Motor neuron (in vitro differentiated cells): Measurements from ENCODE around the gene NACA. TPM values are rescaled to one million over a fixed set of nuclear protein-coding genes. Genes with fewer than 3 reads are reported as not detected.
A peak's percentile ranks its signal among the peaks of the same experiment; 100 is the strongest.

Source experiments
- ATAC-seq, 8 experiments: fragments of 200-7000 bp; cut with Tn5 transposase; replicated peaks in 6 of 8; 2 replicates each; pipeline ENCODE4 v1.8.0; 2021; ENCODE audit warnings: mild to moderate bottlenecking in 8 of 8, moderate library complexity in 8 of 8
- H3K27ac ChIP-seq, 2 donors: fragments of 250-450 bp; sonication (Bioruptor Pico); 2 replicates each; pipeline ENCODE4 v1.9.0; 2021; ENCODE audit warnings: antibody characterized with exemption in 2 of 2, mild to moderate bottlenecking in 2 of 2, moderate library complexity in 1 of 2
- H3K4me1 ChIP-seq, 2 donors: fragments of 250-450 bp; sonication (Bioruptor Pico); replicated peaks in 1 of 2; 2 replicates each; pipeline ENCODE4 v1.6.1; 2021; ENCODE audit warnings: antibody characterized with exemption in 2 of 2, mild to moderate bottlenecking in 2 of 2, moderate library complexity in 1 of 2
- H3K4me3 ChIP-seq, 5 donors: fragments of 250-450 bp; sonication (Bioruptor Pico); 2 replicates each; pipeline ENCODE4 v1.9.0; 2021; ENCODE audit warnings: antibody characterized with exemption in 5 of 5, mild to moderate bottlenecking in 5 of 5, moderate library complexity in 4 of 5
- WGBS, 10 experiments: fragments of 450-650 bp; shearing (Covaris generic); methylation state at CpG; one replicate each; pipeline ENCODE4 v1.0.0; 2022; 5-methylcytosine and 5-hydroxymethylcytosine counted together
- in situ Hi-C, 9 experiments: fragments of 400-800 bp; cut with MboI; loops; one replicate each; pipeline ENCODE4 v1.15.0; 2021; ENCODE audit warnings: low sequenced_read_pairs in 9 of 9, low pct_unique_long_range_greater_than_20kb in 2 of 9; ENCODE audit not compliant: unreplicated experiment in 9 of 9
- total RNA-seq, 8 experiments: library from RNA; unstranded; fragments of 300-600 nt; gene quantifications; 2 replicates each; pipeline versions ENCODE4 v1.2.3 to v1.2.4, GENCODE V29; 2022

Gene NACA
- total RNA-seq, 8 experiments from 2014 or later: 1,543 to 3,132 (median 1,968) TPM

GRCh38 chr12:56722832-56723231, 2.3 kb downstream of the NACA start:
- H3K4me1 ChIP-seq: peaks cover 24 to 34% of the 10 kb centered on the region in 2 donors
- in situ Hi-C loops: no loop called here

GRCh38 chr12:56721721-56722120, 3.4 kb downstream of the NACA start:
- in situ Hi-C loops: no loop called here
- no peak overlapping the region for H3K27ac ChIP-seq
- no peak overlapping the region for H3K4me3 ChIP-seq

More at GRCh38 chr12:56722832-56723231, 2.3 kb downstream of the NACA start:
- H3K4me3 ChIP-seq: peak overlapping the region in 4 of 5 donors; percentile 48 to 78 (median 64)
- no peak for ATAC-seq
- 29 to 79% (median 74%) methylated on average over 1 to 4 of the region's 4 CpGs; no CpG with 5 or more reads in 3 of the 10 experiments for WGBS, 10 experiments
- no peak overlapping the region for H3K27ac ChIP-seq

GRCh38 chr12:56721216-56721615, 3.9 kb downstream of the NACA start:
- Histone ChIP-seq H3K4me3 (no peak overlapping the region), H3K27ac (no peak overlapping the region), H3K4me1 (peaks cover 24 to 34% of the 10 kb centered on the region in 2 donors)
- in situ Hi-C loops: no loop called here
- ATAC-seq: no peak
- 67 to 100% (median 90%) methylated on average over 1 of the region's 2 CpGs; no CpG with 5 or more reads in 6 of the 10 experiments for WGBS, 10 experiments

More at GRCh38 chr12:56721721-56722120, 3.4 kb downstream of the NACA start:
- 0 to 100% (median 86%) methylated on average over 1 to 2 of the region's 2 CpGs; no CpG with 5 or more reads in 2 of the 10 experiments for WGBS, 10 experiments
- ATAC-seq: no peak
- peaks cover 24 to 34% of the 10 kb centered on the region in 2 donors for H3K4me1 ChIP-seq

GRCh38 chr12:56720731-56721151, 4.4 kb downstream of the NACA start:
- 80 to 100% (median 84%) methylated on average over 1 of the region's 1 CpG; no CpG with 5 or more reads in 6 of the 10 experiments for WGBS, 10 experiments
- peaks cover 21 to 31% of the 10 kb centered on the region in 2 donors for H3K4me1 ChIP-seq

GRCh38 chr12:56719056-56719455, 6.0 kb downstream of the NACA start:
- H3K4me3 ChIP-seq: no peak overlapping the region
- H3K27ac ChIP-seq: no peak overlapping the region
- in situ Hi-C loops: no loop called here
- peaks cover 21 to 31% of the 10 kb centered on the region in 2 donors for H3K4me1 ChIP-seq
- ATAC-seq: no peak

More at GRCh38 chr12:56720731-56721151, 4.4 kb downstream of the NACA start:
- no peak for ATAC-seq
- Histone ChIP-seq H3K4me3 (no peak overlapping the region), H3K27ac (no peak overlapping the region)
- in situ Hi-C loops: no loop called here

GRCh38 chr12:56718636-56719035, 6.5 kb downstream of the NACA start:
- Histone ChIP-seq H3K4me3 (no peak overlapping the region), H3K4me1 (peaks cover 21 to 31% of the 10 kb centered on the region in 2 donors), H3K27ac (no peak overlapping the region)
- in situ Hi-C loops: no loop called here
- ATAC-seq: no peak
- WGBS, 10 experiments: 40 to 75% (median 54%) methylated on average over 1 to 2 of the region's 4 CpGs; no CpG with 5 or more reads in 6 of the 10 experiments

- H3K4me1 ChIP-seq: peaks cover 16 to 31% of the 10 kb centered on the region in 2 donors
- WGBS, 10 experiments: no CpG with 5 or more reads among the region's 1 CpG
- H3K4me3 ChIP-seq: no peak overlapping the region
- no peak overlapping the region for H3K27ac ChIP-seq
- no peak for ATAC-seq
- in situ Hi-C loops: no loop called here
Observed at GRCh38 chr12:56718149-56718548, 7.0 kb downstream of the NACA start.

- Histone ChIP-seq H3K4me1 (peaks cover 8 to 28% of the 10 kb centered on the region in 2 donors), H3K4me3 (no peak overlapping the region), H3K27ac (no peak overlapping the region)
- in situ Hi-C loops: no loop called here
- peak in 2 of 8 experiments; percentile 27 to 33 for ATAC-seq
- no CpG with 5 or more reads among the region's 4 CpGs for WGBS, 10 experiments
Observed at GRCh38 chr12:56716933-56717880, 7.9 kb downstream of the NACA start.

GRCh38 chr12:56716458-56716857, 8.6 kb downstream of the NACA start:
- WGBS, 10 experiments: 100% methylated on average over 1 of the region's 1 CpG; no CpG with 5 or more reads in 9 of the 10 experiments
- Histone ChIP-seq H3K27ac (no peak overlapping the region), H3K4me3 (no peak overlapping the region), H3K4me1 (peaks cover 5 to 23% of the 10 kb centered on the region in 2 donors)
- in situ Hi-C loops: no loop called here
- ATAC-seq: no peak

GRCh38 chr12:56715798-56716197, 9.3 kb downstream of the NACA start:
- in situ Hi-C loops: no loop called here
- Histone ChIP-seq H3K4me1 (peaks cover 5 to 20% of the 10 kb centered on the region in 2 donors), H3K27ac (no peak overlapping the region), H3K4me3 (no peak overlapping the region)
- 83 to 100% (median 92%) methylated on average over 1 to 4 of the region's 8 CpGs; no CpG with 5 or more reads in 7 of the 10 experiments for WGBS, 10 experiments
- ATAC-seq: peak in 1 of 8 experiments; percentile 20

GRCh38 chr12:56714431-56714929, 10.6 kb downstream of the NACA start:
- H3K27ac ChIP-seq: no peak overlapping the region
- 86 to 100% (median 100%) methylated on average over 1 to 2 of the region's 2 CpGs; no CpG with 5 or more reads in 3 of the 10 experiments for WGBS, 10 experiments
- H3K4me3 ChIP-seq: no peak overlapping the region
- ATAC-seq: no peak
- in situ Hi-C loops: no loop called here
- peaks cover 5 to 9% of the 10 kb centered on the region in 2 donors for H3K4me1 ChIP-seq

- H3K27ac ChIP-seq: no peak overlapping the region
- H3K4me1 ChIP-seq: no peaks in the 10 kb centered on the region
- no peak overlapping the region for H3K4me3 ChIP-seq
- WGBS, 10 experiments: 54 to 100% (median 96%) methylated on average over 1 to 3 of the region's 3 CpGs; no CpG with 5 or more reads in 1 of the 10 experiments
- in situ Hi-C loops: no loop called here
- ATAC-seq: no peak
Observed at GRCh38 chr12:56713345-56713744, 11.8 kb downstream of the NACA start.

GRCh38 chr12:56709759-56710376, 15.2 kb downstream of the NACA start:
- ATAC-seq: peak in 4 of 8 experiments; percentile 7 to 33 (median 20)
- WGBS, 10 experiments: 58 to 91% (median 84%) methylated on average over 1 to 4 of the region's 5 CpGs
- Histone ChIP-seq H3K4me3 (no peak overlapping the region), H3K4me1 (no peaks in the 10 kb centered on the region), H3K27ac (no peak overlapping the region)
- in situ Hi-C loops: no loop called here
